T-cell (primary cell): ENCODE results near the gene LAG3. TPM values are rescaled to one million over a fixed set of nuclear protein-coding genes. Genes with fewer than 3 reads are reported as not detected.

Source experiments
- ATAC-seq, 4 experiments: fragments of 200-7000 bp in 3 of 4; fragments of 150-1000 bp in 1 of 4; cut with Tn5 transposase; replicated peaks in 1 of 4; 1 replicate in 3 of 4; 2 replicates in 1 of 4; pipeline ENCODE4 v1.10.0; 2021; ENCODE audit warnings: moderate library complexity in 3 of 4, mild to moderate bottlenecking in 2 of 4, moderate number of reproducible peaks in 1 of 4
- CTCF ChIA-PET, 2 donors: fragments of 300-600 bp; sonication (Branson Sonifier 250); formaldehyde crosslinking; loops; one replicate each; lab custom pipeline; 2022; ENCODE audit warnings: antibody characterized with exemption in 2 of 2; lab: Charles Lee
- POLR2A ChIA-PET, 2 donors: fragments of 300-600 bp; sonication (Branson Sonifier 250); formaldehyde crosslinking; loops; one replicate each; lab custom pipeline; 2022; ENCODE audit warnings: antibody characterized with exemption in 2 of 2; lab: Charles Lee
- DNase-seq, 35 experiments: peaks; one replicate each; pipeline versions ENCODE4 v3.0.0 to v3.0.0-alpha.2; 2013 to 2023
- H3K27ac ChIP-seq: one replicate; pipeline ENCODE4 v1.5.1; 2013; ENCODE audit warnings: low read length
- H3K27me3 ChIP-seq, 2 experiments: replicated peaks in 1 of 2; 1 replicate in 1 of 2; 2 replicates in 1 of 2; pipeline versions ENCODE4 v1.6.1 to v1.7.0; 2013; ENCODE audit warnings: low read length in 1 of 2, mixed read lengths in 1 of 2; ENCODE audit not compliant: control insufficient read depth in 2 of 2, insufficient read depth in 2 of 2; ENCODE audit errors: extremely low read depth in 1 of 2
- H3K36me3 ChIP-seq, 2 donors: 1 replicate in 1 of 2; 2 replicates in 1 of 2; pipeline versions ENCODE4 v1.6.1 to v1.7.0; 2013; ENCODE audit warnings: low read length in 1 of 2; ENCODE audit not compliant: control insufficient read depth in 2 of 2, insufficient read depth in 1 of 2; ENCODE audit errors: extremely low read depth in 1 of 2
- H3K4me1 ChIP-seq, 2 experiments: 1 replicate in 1 of 2; 2 replicates in 1 of 2; pipeline versions ENCODE4 v1.6.1 to v1.7.0; 2013; ENCODE audit warnings: low read length in 2 of 2, mixed read lengths in 1 of 2; ENCODE audit not compliant: insufficient read depth in 2 of 2, control insufficient read depth in 1 of 2; ENCODE audit errors: extremely low read depth in 1 of 2
- H3K4me3 ChIP-seq, 2 donors: 1 replicate in 1 of 2; 2 replicates in 1 of 2; pipeline versions ENCODE4 v1.5.1 to v1.7.0; 2013; ENCODE audit warnings: mild to moderate bottlenecking in 2 of 2, low read length in 1 of 2, moderate library complexity in 1 of 2; ENCODE audit not compliant: control insufficient read depth in 1 of 2; ENCODE audit errors: extremely low read depth in 1 of 2
- H3K9me3 ChIP-seq: 2 replicates; pipeline ENCODE4 v1.7.0; 2013
- H3K27ac Mint-ChIP-seq, 2 donors: one replicate each; pipeline ENCODE4 v1.8.0; 2020 to 2021; ENCODE audit warnings: mild to moderate bottlenecking in 2 of 2, mixed read lengths in 2 of 2
- H3K27me3 Mint-ChIP-seq, 2 donors: one replicate each; pipeline ENCODE4 v1.8.0; 2021 to 2022; ENCODE audit warnings: mixed read lengths in 2 of 2
- H3K36me3 Mint-ChIP-seq: one replicate; pipeline ENCODE4 v1.8.0; 2021; ENCODE audit warnings: mixed read lengths
- H3K4me1 Mint-ChIP-seq, 3 donors: one replicate each; pipeline ENCODE4 v1.8.0; 2020 to 2022; ENCODE audit warnings: mixed read lengths in 3 of 3, mild to moderate bottlenecking in 1 of 3
- H3K4me3 Mint-ChIP-seq, 3 donors: one replicate each; pipeline ENCODE4 v1.8.0; 2020 to 2022; ENCODE audit warnings: mild to moderate bottlenecking in 3 of 3, mixed read lengths in 3 of 3, moderate library complexity in 3 of 3
- H3K9me3 Mint-ChIP-seq, 3 donors: one replicate each; pipeline ENCODE4 v1.8.0; 2020 to 2022; ENCODE audit warnings: mixed read lengths in 3 of 3
- WGBS: methylation state at CpG from one replicate; pipeline ENCODE4 v1.1.5; 2013; ENCODE audit warnings: missing lambda C conversion rate; ENCODE audit not compliant: insufficient coverage; 5-methylcytosine and 5-hydroxymethylcytosine counted together
- total RNA-seq, 35 experiments: library from RNA in 6 of 35; stranded (reverse) in 6 of 35; fragments of 120-200 nt in 1 of 35; gene quantifications; one replicate each; pipeline versions ENCODE4 v1.2.1 to v1.2.4 and lab custom pipeline; 2013 to 2026

Gene LAG3
- total RNA-seq, 5 donors from 2014 or later (not counting 1 experiment from before 2014, with no cell fraction given), result 3.7 to 10.6 (median 7.3) TPM

- H3K27ac ChIP-seq, result peak overlapping the region; percentile 99
- H3K4me1 Mint-ChIP-seq, result peaks cover 15 to 24% (median 19%) of the 10 kb centered on the region in 3 donors
- H3K27ac Mint-ChIP-seq, result peak overlapping the region; percentile 83 to 97
- ATAC-seq (no peak), DNase-seq (no peak)
- CTCF ChIA-PET, result interaction anchor here (0.6 to 3.7 kb wide), 6 partner anchors 14 to 135 kb away, joined by 3 to 26 read pairs (median 12); partner anchors contain the start of genes COPS7A (in 1 of the 2), PTMS (in 1 of the 2) and SPSB2 (in 1 of the 2)
- no peaks in the 10 kb centered on the region for H3K27me3 Mint-ChIP-seq
- H3K9me3 Mint-ChIP-seq, result no peaks in the 10 kb centered on the region
- H3K4me1 ChIP-seq, result peaks cover 4 to 23% of the 10 kb centered on the region in 2 experiments
- H3K4me3 Mint-ChIP-seq, result peak overlapping the region; percentile 88 to 93 (median 91)
- WGBS, result 90% methylated on average over 2 of the region's 7 CpGs
- H3K9me3 ChIP-seq, result no peaks in the 10 kb centered on the region
- H3K27me3 ChIP-seq, result no peaks in the 10 kb centered on the region
- peaks cover 8 to 49% of the 10 kb centered on the region in 2 donors for H3K36me3 ChIP-seq
- POLR2A ChIA-PET, result interaction anchor here in 1 of 2 donors (1.9 kb wide), 1 partner anchor 100 kb away, joined by 7 read pairs; the partner anchor contains the start of genes CDCA3 and USP5
- H3K4me3 ChIP-seq, result no peak overlapping the region
- H3K36me3 Mint-ChIP-seq, result peaks cover 24% of the 10 kb centered on the region
These were observed 20.6 kb upstream of the LAG3 start for GRCh38 chr12:6751767-6752166.

GRCh38 chr12:6752167-6752920 lies 20.0 kb upstream of the LAG3 start:
- peaks cover 14 to 24% (median 17%) of the 10 kb centered on the region in 3 donors for H3K4me1 Mint-ChIP-seq
- ChIA-PET CTCF (interaction anchor here (0.6 to 3.7 kb wide), 21 partner anchors 14 to 258 kb away, joined by 3 to 34 read pairs (median 5); partner anchors contain the start of genes COPS7A (in 1 of the 2), PTMS (in 1 of the 2), SPSB2 (in 1 of the 2) and ZNF384 (in 1 of the 2)), POLR2A (interaction anchor here (0.5 to 1.9 kb wide), 7 partner anchors 28 to 1169 kb away, joined by 3 to 7 read pairs (median 3); partner anchors contain the start of genes CD4 (in 1 of the 2), CDCA3 (in 1 of the 2) and USP5 (in 1 of the 2))
- WGBS, result under 1% methylated on average over 18 of the region's 24 CpGs
- peak in 1 of 4 experiments; percentile 2 for ATAC-seq
- Histone ChIP-seq H3K4me1 (peaks cover 4 to 23% of the 10 kb centered on the region in 2 experiments), H3K36me3 (peaks cover 8 to 43% of the 10 kb centered on the region in 2 donors), H3K27ac (peak overlapping the region; percentile 99), H3K9me3 (no peaks in the 10 kb centered on the region), H3K4me3 (peak overlapping the region; percentile 89 to 99), H3K27me3 (peaks cover 0 to 5% of the 10 kb centered on the region in 2 experiments)
- no peaks in the 10 kb centered on the region for H3K27me3 Mint-ChIP-seq
- no peaks in the 10 kb centered on the region for H3K9me3 Mint-ChIP-seq
- H3K27ac Mint-ChIP-seq, result peak overlapping the region; percentile 83 to 97
- peak overlapping the region; percentile 88 to 93 (median 91) for H3K4me3 Mint-ChIP-seq
- DNase-seq, result peak in 5 of 35 experiments; percentile 10 to 28 (median 20)
- H3K36me3 Mint-ChIP-seq, result peaks cover 19% of the 10 kb centered on the region

- Histone ChIP-seq H3K4me1 (peaks cover 4 to 23% of the 10 kb centered on the region in 2 experiments), H3K4me3 (peak within 1 kb of the TSS; percentile 89 to 99), H3K9me3 (no peaks in the 10 kb centered on the region), H3K36me3 (peaks cover 8 to 35% of the 10 kb centered on the region in 2 donors), H3K27me3 (peaks cover 0 to 6% of the 10 kb centered on the region in 2 experiments), H3K27ac (peak within 1 kb of the TSS; percentile 99)
- DNase-seq (peak; percentile 91 to 98 (median 95)), ATAC-seq (peak; percentile 90 to 95 (median 94))
- Mint-ChIP-seq H3K36me3 (peaks cover 11% of the 10 kb centered on the region), H3K4me1 (peaks cover 14 to 24% (median 17%) of the 10 kb centered on the region in 3 donors), H3K4me3 (peak within 1 kb of the TSS; percentile 88 to 93 (median 91)), H3K27ac (peak within 1 kb of the TSS; percentile 92 to 97), H3K9me3 (no peaks in the 10 kb centered on the region), H3K27me3 (no peaks in the 10 kb centered on the region)
- WGBS, result 0% methylated on average over 48 of the region's 62 CpGs
- CTCF ChIA-PET, result interaction anchor here (0.6 to 3.7 kb wide), 27 partner anchors 13 to 259 kb away, joined by 3 to 34 read pairs (median 4); partner anchors contain the start of genes CDCA3 (in 2 of the 2), PTMS (in 2 of the 2), COPS7A (in 1 of the 2) and SPSB2 (in 1 of the 2)
- POLR2A ChIA-PET, result interaction anchor here (0.6 to 1.9 kb wide), 7 partner anchors 29 to 191 kb away, joined by 3 to 7 read pairs (median 3); partner anchors contain the start of genes C12orf57 (in 1 of the 2), CD4 (in 1 of the 2), CDCA3 (in 1 of the 2) and USP5 (in 1 of the 2)
These were observed 19.2 kb upstream of the LAG3 start, which contains the start of gene MLF2 for GRCh38 chr12:6752921-6753771. Gene MLF2, minus strand, starts transcription at chr12:6753141. Its CDS starts 807 bp downstream, at chr12:6752334.

- H3K4me3 ChIP-seq, result peak overlapping the region; percentile 89 to 99
These were observed 18.5 kb upstream of the LAG3 start for GRCh38 chr12:6753772-6754356.

GRCh38 chr12:6754411-6754810 lies 17.9 kb upstream of the LAG3 start:
- H3K36me3 ChIP-seq, result peaks cover 8 to 23% of the 10 kb centered on the region in 2 donors
- H3K4me1 Mint-ChIP-seq, result peaks cover 14 to 32% (median 24%) of the 10 kb centered on the region in 3 donors
- POLR2A ChIA-PET, result no interaction called here
- H3K4me1 ChIP-seq, result peaks cover 4 to 23% of the 10 kb centered on the region in 2 experiments
- no peaks in the 10 kb centered on the region for H3K27me3 Mint-ChIP-seq
- peak overlapping the region in 1 of 3 donors; percentile 34 for H3K4me3 Mint-ChIP-seq
- H3K4me3 ChIP-seq, result no peak overlapping the region
- ATAC-seq, result no peak
- H3K27me3 ChIP-seq, result peaks cover 0 to 6% of the 10 kb centered on the region in 2 experiments
- CTCF ChIA-PET, result interaction anchor here (0.5 to 3.7 kb wide), 21 partner anchors 8 to 97 kb away, joined by 3 to 34 read pairs (median 6); partner anchors contain the start of genes CDCA3 (in 2 of the 2), PTMS (in 2 of the 2), COPS7A (in 1 of the 2) and USP5 (in 1 of the 2)
- H3K9me3 ChIP-seq, result no peaks in the 10 kb centered on the region
- H3K9me3 Mint-ChIP-seq, result no peaks in the 10 kb centered on the region
- H3K27ac ChIP-seq, result no peak overlapping the region
- no peak for DNase-seq
- H3K36me3 Mint-ChIP-seq, result peaks cover 3% of the 10 kb centered on the region
- no peak overlapping the region for H3K27ac Mint-ChIP-seq
- 100% methylated on average over 2 of the region's 2 CpGs for WGBS

More at GRCh38 chr12:6753772-6754356, 18.5 kb upstream of the LAG3 start:
- no peaks in the 10 kb centered on the region for H3K9me3 ChIP-seq
- Mint-ChIP-seq H3K27ac (peak overlapping the region; percentile 92 to 97), H3K36me3 (peaks cover 7% of the 10 kb centered on the region), H3K9me3 (no peaks in the 10 kb centered on the region), H3K27me3 (no peaks in the 10 kb centered on the region), H3K4me3 (peak overlapping the region; percentile 88 to 93 (median 91)), H3K4me1 (peaks cover 14 to 31% (median 23%) of the 10 kb centered on the region in 3 donors)
- ChIA-PET CTCF (interaction anchor here (0.5 to 3.7 kb wide), 25 partner anchors 8 to 119 kb away, joined by 3 to 34 read pairs (median 6); partner anchors contain the start of genes CDCA3 (in 2 of the 2), PTMS (in 2 of the 2), COPS7A (in 1 of the 2) and SPSB2 (in 1 of the 2)), POLR2A (interaction anchor here in 1 of 2 donors (1.0 kb wide), 1 partner anchor 29 kb away, joined by 7 read pairs; no protein-coding TSS in a partner anchor)
- H3K27me3 ChIP-seq, result peaks cover 0 to 6% of the 10 kb centered on the region in 2 experiments
- DNase-seq, result no peak
- peak overlapping the region; percentile 99 for H3K27ac ChIP-seq
- peaks cover 4 to 23% of the 10 kb centered on the region in 2 experiments for H3K4me1 ChIP-seq
- H3K36me3 ChIP-seq, result peaks cover 8 to 28% of the 10 kb centered on the region in 2 donors
- no CpG with 5 or more reads among the region's 7 CpGs for WGBS
- ATAC-seq, result no peak
